Smooth muscle cell (in vitro differentiated cells): Measurements from ENCODE around the gene PLCB4. TPM values are rescaled to one million over a fixed set of nuclear protein-coding genes. Genes with fewer than 3 reads are reported as not detected.
A peak's percentile ranks its signal among the peaks of the same experiment; 100 is the strongest.

Source experiments
- DNase-seq: peaks from one replicate; lab custom pipeline; 2025; ENCODE audit not compliant: unreplicated experiment; lab: John Stamatoyannopoulos, UW
- H2AFZ ChIP-seq: fragments of 200-600 bp; sonication (generic); 2 replicates; pipeline ENCODE4 v1.6.0; 2016; ENCODE audit warnings: antibody characterized with exemption, low read depth, mild to moderate bottlenecking
- H3F3A ChIP-seq: fragments of 200-600 bp; sonication (generic); 2 replicates; pipeline ENCODE4 v1.6.0; 2017; ENCODE audit warnings: antibody characterized with exemption, low read depth
- H3K27ac ChIP-seq: fragments of 200-600 bp; sonication (generic); 2 replicates; pipeline ENCODE4 v1.5.1; 2016; ENCODE audit warnings: low read depth, mild to moderate bottlenecking
- H3K27me3 ChIP-seq: fragments of 200-600 bp; sonication (generic); 2 replicates; pipeline ENCODE4 v1.6.1; 2016; ENCODE audit warnings: low read depth, mild to moderate bottlenecking
- H3K36me3 ChIP-seq: fragments of 200-600 bp; sonication (generic); 2 replicates; pipeline ENCODE4 v1.5.1; 2016; ENCODE audit warnings: low read depth
- H3K4me1 ChIP-seq: fragments of 200-600 bp; sonication (generic); 2 replicates; pipeline ENCODE4 v1.5.1; 2016; ENCODE audit warnings: low read depth
- H3K4me2 ChIP-seq: fragments of 200-600 bp; sonication (generic); 2 replicates; pipeline ENCODE4 v1.6.0; 2016; ENCODE audit warnings: mild to moderate bottlenecking
- H3K4me3 ChIP-seq: fragments of 200-600 bp; sonication (generic); 2 replicates; pipeline ENCODE4 v1.5.1; 2016; ENCODE audit warnings: mild to moderate bottlenecking
- H3K79me2 ChIP-seq: fragments of 200-600 bp; sonication (generic); 2 replicates; pipeline ENCODE4 v1.6.0; 2016; ENCODE audit warnings: low read depth, mild to moderate bottlenecking
- H3K9ac ChIP-seq: fragments of 200-600 bp; sonication (generic); 2 replicates; pipeline ENCODE4 v1.6.0; 2016; ENCODE audit warnings: low read depth
- H3K9me3 ChIP-seq: fragments of 200-600 bp; sonication (generic); replicated peaks from 2 replicates; pipeline ENCODE4 v1.5.1; 2016; ENCODE audit warnings: low read depth
- H4K20me1 ChIP-seq: fragments of 200-600 bp; sonication (generic); 2 replicates; pipeline ENCODE4 v1.6.0; 2016; ENCODE audit warnings: low read depth
- CTCF ChIP-seq: fragments of 200-600 bp; sonication (generic); IDR thresholded peaks from 2 replicates; pipeline ENCODE4 v1.5.1; 2017; ENCODE audit warnings: borderline replicate concordance, mild to moderate bottlenecking, antibody characterized with exemption; ENCODE audit not compliant: insufficient read depth, poor library complexity, severe bottlenecking
- WGBS: methylation state at CpG from one replicate; pipeline ENCODE4 v1.1.7; 2016; ENCODE audit warnings: low lambda C conversion rate; 5-methylcytosine and 5-hydroxymethylcytosine counted together
- polyA plus RNA-seq: library from polyadenylated mRNA; unstranded; fragments of >200 nt; fragmentation: Nextera tagmentation; extraction: Ambion mirVana; gene quantifications from 2 replicates; pipeline ENCODE4 v1.2.1, GENCODE V29; 2016
- total RNA-seq: library from RNA; depleted of rRNA; stranded (reverse); fragments of >200 nt; gene quantifications from 2 replicates; pipeline ENCODE4 v1.2.3, GENCODE V29; 2014

PLCB4 gene
- total and polyA plus RNA-seq, 2 experiments from 2014 or later, result 3.0 to 5.3 TPM

- no peak for DNase-seq
- peaks cover 3% of the 10 kb centered on the region for H3K4me1 ChIP-seq
- peaks cover 14% of the 10 kb centered on the region for H3F3A ChIP-seq
- no peaks in the 10 kb centered on the region for H3K36me3 ChIP-seq
- WGBS, result 84% methylated on average over 3 of the region's 3 CpGs
- TF ChIP-seq CTCF, result no peak
- no peaks in the 10 kb centered on the region for H3K9me3 ChIP-seq
- no peaks in the 10 kb centered on the region for H3K79me2 ChIP-seq
- no peak overlapping the region for H2AFZ ChIP-seq
- H3K9ac ChIP-seq, result no peak overlapping the region
- no peak overlapping the region for H3K4me3 ChIP-seq
- H4K20me1 ChIP-seq, result no peaks in the 10 kb centered on the region
- H3K4me2 ChIP-seq, result no peak overlapping the region
- no peak overlapping the region for H3K27ac ChIP-seq
- H3K27me3 ChIP-seq, result no peaks in the 10 kb centered on the region
These were observed 15.8 kb upstream of the PLCB4 start for GRCh38 chr20:9053108-9053507.

GRCh38 chr20:9054176-9054575, 14.7 kb upstream of the PLCB4 start:
- H3K27ac ChIP-seq, result no peak overlapping the region
- H3K27me3 ChIP-seq, result no peaks in the 10 kb centered on the region
- 64% methylated on average over 3 of the region's 3 CpGs for WGBS
- no peaks in the 10 kb centered on the region for H4K20me1 ChIP-seq
- no peak for DNase-seq
- H3K4me1 ChIP-seq, result peaks cover 3% of the 10 kb centered on the region
- H3K4me3 ChIP-seq, result no peak overlapping the region
- peaks cover 14% of the 10 kb centered on the region for H3F3A ChIP-seq
- TF ChIP-seq CTCF, result no peak
- peak overlapping the region; percentile 3 for H3K4me2 ChIP-seq
- no peaks in the 10 kb centered on the region for H3K9me3 ChIP-seq
- no peaks in the 10 kb centered on the region for H3K36me3 ChIP-seq
- H3K9ac ChIP-seq, result no peak overlapping the region
- H3K79me2 ChIP-seq, result no peaks in the 10 kb centered on the region
- no peak overlapping the region for H2AFZ ChIP-seq

- Histone ChIP-seq H3K9me3 (no peaks in the 10 kb centered on the region), H3K79me2 (no peaks in the 10 kb centered on the region), H3K9ac (no peak overlapping the region), H3K4me1 (no peaks in the 10 kb centered on the region), H3K4me3 (no peak overlapping the region), H3K27ac (no peak overlapping the region), H2AFZ (no peak overlapping the region), H3K36me3 (no peaks in the 10 kb centered on the region), H3K27me3 (no peaks in the 10 kb centered on the region), H4K20me1 (no peaks in the 10 kb centered on the region), H3K4me2 (no peak overlapping the region), H3F3A (no peaks in the 10 kb centered on the region)
- WGBS, result 71% methylated on average over 6 of the region's 6 CpGs
- TF ChIP-seq CTCF, result no peak
- DNase-seq, result no peak
These were observed 9.0 kb upstream of the PLCB4 start for GRCh38 chr20:9059931-9060330.

GRCh38 chr20:9061434-9061833, 7.5 kb upstream of the PLCB4 start:
- no peak overlapping the region for H3K27ac ChIP-seq
- H4K20me1 ChIP-seq, result no peaks in the 10 kb centered on the region
- no peaks in the 10 kb centered on the region for H3K4me1 ChIP-seq
- H3K27me3 ChIP-seq, result no peaks in the 10 kb centered on the region
- H3F3A ChIP-seq, result no peaks in the 10 kb centered on the region
- no peak overlapping the region for H2AFZ ChIP-seq
- H3K9ac ChIP-seq, result no peak overlapping the region
- H3K4me3 ChIP-seq, result no peak overlapping the region
- no peak overlapping the region for H3K4me2 ChIP-seq
- no peaks in the 10 kb centered on the region for H3K36me3 ChIP-seq
- 97% methylated on average over 1 of the region's 1 CpG for WGBS
- TF ChIP-seq CTCF, result no peak
- no peaks in the 10 kb centered on the region for H3K9me3 ChIP-seq
- H3K79me2 ChIP-seq, result no peaks in the 10 kb centered on the region
- DNase-seq, result no peak
